ENCODE results near the gene RBSN.

The RBSN gene

DNA sequence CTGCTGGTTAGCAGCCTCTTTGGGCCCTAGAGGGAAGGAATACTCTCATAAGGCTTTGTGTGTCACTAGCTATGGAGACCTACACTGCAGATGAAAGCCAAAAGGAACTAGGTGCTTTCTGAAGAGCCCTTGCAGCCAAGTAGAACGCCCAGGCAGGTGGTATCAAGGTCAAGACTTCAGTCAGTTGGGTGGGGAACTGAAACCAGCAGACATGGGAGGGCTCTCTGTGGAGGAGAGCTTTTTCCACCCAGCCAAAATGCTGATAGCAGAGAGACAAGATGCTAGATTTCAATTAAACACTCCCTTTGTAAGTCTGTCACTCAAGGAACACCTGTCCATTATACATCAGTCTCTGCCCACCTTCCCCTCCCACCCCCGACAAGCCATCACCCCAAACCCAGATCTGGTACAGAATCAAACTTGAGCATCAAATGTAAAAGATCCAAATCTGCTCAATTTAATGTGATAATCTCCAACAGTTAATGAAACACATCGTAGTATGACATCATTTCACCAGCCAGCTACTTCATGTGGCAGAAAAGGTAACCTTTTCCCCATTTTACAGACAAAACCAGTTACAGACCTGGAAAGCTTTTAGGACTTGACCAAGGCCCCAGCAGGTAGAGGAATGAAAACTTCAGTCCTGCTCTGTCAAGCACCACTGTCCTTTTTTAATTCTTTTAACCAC is 48.4 kb downstream of the RBSN start:
- TF ChIP-seq, protein P1, sequence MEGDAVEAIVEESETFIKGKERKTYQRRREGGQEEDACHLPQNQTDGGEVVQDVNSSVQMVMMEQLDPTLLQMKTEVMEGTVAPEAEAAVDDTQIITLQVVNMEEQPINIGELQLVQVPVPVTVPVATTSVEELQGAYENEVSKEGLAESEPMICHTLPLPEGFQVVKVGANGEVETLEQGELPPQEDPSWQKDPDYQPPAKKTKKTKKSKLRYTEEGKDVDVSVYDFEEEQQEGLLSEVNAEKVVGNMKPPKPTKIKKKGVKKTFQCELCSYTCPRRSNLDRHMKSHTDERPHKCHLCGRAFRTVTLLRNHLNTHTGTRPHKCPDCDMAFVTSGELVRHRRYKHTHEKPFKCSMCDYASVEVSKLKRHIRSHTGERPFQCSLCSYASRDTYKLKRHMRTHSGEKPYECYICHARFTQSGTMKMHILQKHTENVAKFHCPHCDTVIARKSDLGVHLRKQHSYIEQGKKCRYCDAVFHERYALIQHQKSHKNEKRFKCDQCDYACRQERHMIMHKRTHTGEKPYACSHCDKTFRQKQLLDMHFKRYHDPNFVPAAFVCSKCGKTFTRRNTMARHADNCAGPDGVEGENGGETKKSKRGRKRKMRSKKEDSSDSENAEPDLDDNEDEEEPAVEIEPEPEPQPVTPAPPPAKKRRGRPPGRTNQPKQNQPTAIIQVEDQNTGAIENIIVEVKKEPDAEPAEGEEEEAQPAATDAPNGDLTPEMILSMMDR (IDR thresholded peaks at IDR 0.05): no peak
- H3K36me3 ChIP-seq: peaks cover 77% of the 10 kb centered on the region

DNA sequence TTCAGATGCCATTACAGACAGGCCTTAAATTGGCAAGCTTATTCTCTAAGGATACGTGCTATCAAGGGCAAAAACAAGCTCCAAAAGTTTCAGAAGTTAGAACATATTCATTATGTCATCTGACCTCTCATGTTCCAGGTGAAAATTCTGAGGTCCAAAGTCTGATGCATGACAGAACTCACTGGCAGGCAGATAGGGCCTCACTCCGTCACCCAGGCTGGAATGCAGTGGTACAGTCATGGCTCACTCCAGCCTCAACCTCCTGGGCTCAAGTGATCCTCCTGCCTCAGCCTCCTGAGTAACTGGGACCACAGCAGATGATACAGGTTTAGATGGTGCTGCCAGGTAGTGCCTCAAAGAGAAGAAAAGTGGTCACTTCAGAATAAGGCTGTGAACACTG is 49.4 kb downstream of the RBSN start:
- Histone ChIP-seq H3K36me3 (peaks cover 83% of the 10 kb centered on the region), H3K27me3 (no peaks in the 10 kb centered on the region), H3K9me3 (no peaks in the 10 kb centered on the region), H3K4me3 (ENCODE audit: low read depth in 1 of 2, low read length in 1 of 2) (no peak overlapping the region), H3K4me1 (ENCODE audit: control insufficient read depth in 1 of 2, insufficient read depth in 1 of 2, low read depth in 1 of 2, low read length in 1 of 2) (peaks cover 5 to 6% of the 10 kb centered on the region in 2 experiments), H3K27ac (no peak overlapping the region)
- TF ChIP-seq, protein P1 (IDR thresholded peaks at IDR 0.05): no peak

More for the DNA sequence above, 48.4 kb downstream of the RBSN start:
- H3K27ac ChIP-seq: no peak overlapping the region
- H3K27me3 ChIP-seq: no peaks in the 10 kb centered on the region
- H3K9me3 ChIP-seq: no peaks in the 10 kb centered on the region
- no peak overlapping the region for H3K4me3 ChIP-seq (ENCODE audit: low read depth in 1 of 2, low read length in 1 of 2)
- H3K4me1 ChIP-seq (ENCODE audit: control insufficient read depth in 1 of 2, insufficient read depth in 1 of 2, low read depth in 1 of 2, low read length in 1 of 2): peaks cover 4 to 6% of the 10 kb centered on the region in 2 experiments

DNA sequence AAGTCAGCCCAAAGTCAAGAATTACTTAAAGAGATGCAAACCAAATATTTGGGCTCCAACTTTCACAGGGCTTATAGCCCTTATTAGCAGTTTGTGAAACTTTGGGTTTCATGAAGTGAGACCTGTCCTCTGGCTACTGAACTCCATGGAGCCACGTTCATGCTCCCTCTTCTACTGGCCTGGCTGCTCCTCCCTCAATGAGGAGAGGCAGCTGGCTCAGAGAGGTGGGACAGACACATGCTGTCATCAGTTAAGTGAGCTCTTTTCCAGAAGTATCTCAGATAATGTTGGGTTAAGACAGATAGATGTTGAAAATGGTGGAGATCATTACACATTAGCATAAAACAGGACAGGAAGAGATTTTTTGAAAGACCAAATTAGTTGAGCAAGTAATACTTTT is 53.3 kb downstream of the RBSN start:
- H3K4me3 ChIP-seq (ENCODE audit: low read depth in 1 of 2, low read length in 1 of 2): no peak overlapping the region
- TF ChIP-seq, protein P1 (IDR thresholded peaks at IDR 0.05): no peak
- H3K36me3 ChIP-seq: peaks cover 93% of the 10 kb centered on the region
- H3K9me3 ChIP-seq: no peaks in the 10 kb centered on the region
- H3K27me3 ChIP-seq: no peaks in the 10 kb centered on the region
- peak overlapping the region; percentile 45 for H3K27ac ChIP-seq
- H3K4me1 ChIP-seq (ENCODE audit: control insufficient read depth in 1 of 2, insufficient read depth in 1 of 2, low read depth in 1 of 2, low read length in 1 of 2): peaks cover 5 to 6% of the 10 kb centered on the region in 2 experiments

DNA sequence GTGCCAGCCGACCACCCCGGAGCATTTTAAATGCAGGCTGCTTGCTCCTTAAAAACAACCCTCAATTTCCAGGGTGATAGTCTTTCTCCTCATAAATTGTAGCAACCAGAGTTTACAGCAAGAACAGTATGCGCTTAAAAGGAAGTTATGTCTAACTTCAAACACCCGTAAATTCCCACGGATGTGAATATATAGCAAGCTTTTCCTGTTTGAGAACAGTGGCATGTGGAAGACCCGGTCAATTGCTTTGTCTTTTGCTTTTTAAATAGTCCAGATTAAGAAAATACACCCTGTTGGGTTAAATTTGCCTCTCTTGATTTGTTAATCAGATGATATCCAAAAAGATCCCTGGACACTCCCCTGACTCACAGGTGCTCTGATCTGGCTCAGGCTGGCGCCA is 54.6 kb downstream of the RBSN start:
- Histone ChIP-seq H3K27me3 (no peaks in the 10 kb centered on the region), H3K27ac (no peak overlapping the region), H3K4me1 (ENCODE audit: control insufficient read depth in 1 of 2, insufficient read depth in 1 of 2, low read depth in 1 of 2, low read length in 1 of 2) (peaks cover 5 to 6% of the 10 kb centered on the region in 2 experiments), H3K4me3 (ENCODE audit: low read depth in 1 of 2, low read length in 1 of 2) (no peak overlapping the region), H3K9me3 (no peaks in the 10 kb centered on the region), H3K36me3 (peaks cover 93% of the 10 kb centered on the region)
- TF ChIP-seq, protein P1 (IDR thresholded peaks at IDR 0.05): no peak

DNA sequence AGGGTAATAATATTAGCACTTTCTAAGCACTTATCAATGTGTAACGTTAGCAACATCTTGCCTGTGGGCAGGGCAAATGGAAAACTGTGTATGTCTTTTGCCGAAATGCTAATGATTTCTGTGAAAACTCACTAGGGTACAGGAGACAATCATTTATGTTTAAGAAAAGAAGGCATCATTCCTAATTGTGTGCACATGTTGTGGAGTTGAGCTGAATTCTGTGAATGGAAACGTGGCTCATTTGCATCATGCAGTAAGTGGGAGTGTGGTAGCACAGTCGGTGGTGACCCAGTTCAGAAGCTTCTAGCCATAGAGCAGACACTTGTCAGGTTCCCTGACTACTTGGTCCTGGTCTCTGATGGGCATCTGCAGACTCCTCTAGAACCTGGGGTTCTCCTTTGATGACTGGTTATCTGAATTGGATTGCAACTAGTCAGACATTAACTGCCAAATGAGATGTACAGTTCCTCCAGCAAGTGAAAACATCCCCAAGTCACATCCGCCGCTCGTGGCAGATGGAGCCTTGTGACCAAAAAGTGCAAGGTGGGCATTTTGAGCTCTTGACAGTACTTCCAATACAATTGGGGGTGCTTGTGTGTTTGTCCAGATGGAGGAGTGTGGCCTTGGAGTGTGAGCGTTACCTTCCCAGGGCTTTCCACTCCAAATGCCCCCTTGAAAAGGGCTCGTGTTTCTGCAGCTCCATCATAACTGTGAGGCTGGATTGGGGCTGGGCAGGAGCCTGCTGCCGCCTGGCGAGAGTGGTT is 55.4 kb downstream of the RBSN start:
- Histone ChIP-seq H3K27ac (no peak overlapping the region), H3K4me3 (ENCODE audit: low read depth in 1 of 2, low read length in 1 of 2) (no peak overlapping the region), H3K36me3 (peaks cover 93% of the 10 kb centered on the region), H3K27me3 (no peaks in the 10 kb centered on the region), H3K9me3 (no peaks in the 10 kb centered on the region), H3K4me1 (ENCODE audit: control insufficient read depth in 1 of 2, insufficient read depth in 1 of 2, low read depth in 1 of 2, low read length in 1 of 2) (peaks cover 5 to 6% of the 10 kb centered on the region in 2 experiments)
- TF ChIP-seq, protein P1 (IDR thresholded peaks at IDR 0.05): no peak

All from neutrophil (primary cell).